HEK293 (cell line): Measurements from ENCODE around the gene IL6.

Source experiments
- CTCF ChIA-PET: fragments of 350-600 bp; formaldehyde crosslinking; extraction: SDS; loops from one replicate; lab custom pipeline; 2021; ENCODE audit warnings: antibody characterized with exemption; lab: Yijun Ruan, JAX
- POLR2A ChIA-PET: fragments of 300-600 bp; formaldehyde crosslinking; extraction: SDS; loops from one replicate; lab custom pipeline; 2020; ENCODE audit warnings: antibody characterized with exemption, inconsistent platforms; lab: Yijun Ruan, JAX
- H3K27ac ChIP-seq: fragments of 200-500 bp; sonication (Bioruptor generic); 2 replicates; pipeline ENCODE4 v1.5.1; 2014; ENCODE audit warnings: low read depth, low read length, control low read depth, inconsistent platforms; ENCODE audit errors: extremely low read depth
- H3K36me3 ChIP-seq, 2 experiments: fragments of 200-500 bp in 1 of 2; sonication (Bioruptor generic) in 1 of 2; 1 replicate in 1 of 2; 2 replicates in 1 of 2; pipeline ENCODE4 v1.5.1; 2014 to 2017; ENCODE audit warnings: inconsistent platforms in 2 of 2, low read length in 2 of 2; ENCODE audit not compliant: control insufficient read depth in 2 of 2, insufficient read depth in 1 of 2
- H3K4me1 ChIP-seq: fragments of 200-500 bp; sonication (Bioruptor generic); 2 replicates; pipeline ENCODE4 v1.5.1; 2014; ENCODE audit warnings: mild to moderate bottlenecking, low read length, inconsistent platforms; ENCODE audit not compliant: control insufficient read depth, insufficient read depth
- H3K4me3 ChIP-seq: 2 replicates; pipeline ENCODE4 v1.5.1; 2011; ENCODE audit warnings: low read depth, mild to moderate bottlenecking, control low read depth, low read length, moderate library complexity
- H3K9me3 ChIP-seq: fragments of 200-500 bp; sonication (Bioruptor generic); 2 replicates; pipeline ENCODE4 v1.5.1; 2014; ENCODE audit warnings: low read depth, low read length, inconsistent platforms; ENCODE audit not compliant: control insufficient read depth, insufficient read depth
- EGR2 ChIP-seq: fragments of 450-650 bp; formaldehyde crosslinking; IDR thresholded peaks from 2 replicates; pipeline ENCODE4 v1.5.1; 2016; ENCODE audit warnings: low read depth, missing biosample characterization, missing genetic modification characterization
- PATZ1 ChIP-seq: fragments of 450-650 bp; formaldehyde crosslinking; IDR thresholded peaks from 2 replicates; pipeline ENCODE4 v1.5.1; 2016; ENCODE audit warnings: missing biosample characterization, missing genetic modification characterization
- PRDM2 ChIP-seq: fragments of 450-650 bp; formaldehyde crosslinking; IDR thresholded peaks from 2 replicates; pipeline ENCODE4 v1.5.1; 2016; ENCODE audit warnings: missing biosample characterization, missing genetic modification characterization, borderline replicate concordance
- RBAK ChIP-seq: fragments of 450-650 bp; formaldehyde crosslinking; IDR thresholded peaks from 2 replicates; pipeline ENCODE4 v1.5.1; 2016; ENCODE audit warnings: missing biosample characterization, missing genetic modification characterization
- SP7 ChIP-seq: fragments of 450-650 bp; formaldehyde crosslinking; IDR thresholded peaks from 2 replicates; pipeline ENCODE4 v1.5.1; 2016; ENCODE audit warnings: missing biosample characterization, missing genetic modification characterization
- TRIM28 ChIP-seq: IDR thresholded peaks from 2 replicates; pipeline ENCODE4 v1.6.1; 2011; ENCODE audit warnings: low read length, control low read depth, borderline replicate concordance
- ZFP37 ChIP-seq: fragments of 450-650 bp; formaldehyde crosslinking; IDR thresholded peaks from 2 replicates; pipeline ENCODE4 v1.5.1; 2016; ENCODE audit warnings: missing biosample characterization, missing genetic modification characterization
- ZNF280C ChIP-seq: fragments of 450-650 bp; formaldehyde crosslinking; IDR thresholded peaks from 2 replicates; pipeline ENCODE4 v1.5.1; 2016; ENCODE audit warnings: missing biosample characterization, missing genetic modification characterization
- ZNF280D ChIP-seq: fragments of 450-650 bp; formaldehyde crosslinking; IDR thresholded peaks from 2 replicates; pipeline ENCODE4 v1.5.1; 2016; ENCODE audit warnings: missing biosample characterization, missing genetic modification characterization
- ZNF335 ChIP-seq: fragments of 450-650 bp; formaldehyde crosslinking; conservative IDR thresholded peaks from 2 replicates; pipeline ENCODE4 v1.5.1; 2016; ENCODE audit warnings: missing biosample characterization, missing genetic modification characterization
- ZNF366 ChIP-seq: fragments of 450-650 bp; formaldehyde crosslinking; conservative IDR thresholded peaks from 2 replicates; pipeline ENCODE4 v1.5.1; 2016; ENCODE audit warnings: missing biosample characterization, missing genetic modification characterization
- ZNF423 ChIP-seq: fragments of 450-650 bp; formaldehyde crosslinking; IDR thresholded peaks from 2 replicates; pipeline ENCODE4 v1.5.1; 2016; ENCODE audit warnings: missing biosample characterization, missing genetic modification characterization
- ZNF48 ChIP-seq: fragments of 450-650 bp; formaldehyde crosslinking; IDR thresholded peaks from 2 replicates; pipeline ENCODE4 v1.5.1; 2016; ENCODE audit warnings: missing biosample characterization, missing genetic modification characterization
- ZNF843 ChIP-seq: fragments of 450-650 bp; formaldehyde crosslinking; IDR thresholded peaks from 2 replicates; pipeline ENCODE4 v1.5.1; 2016; ENCODE audit warnings: missing biosample characterization, missing genetic modification characterization

IL6 gene

GRCh38 chr7:22686620-22687019, 40.4 kb upstream of the IL6 start:
- Histone ChIP-seq H3K9me3 (no peaks in the 10 kb centered on the region), H3K4me3 (no peak overlapping the region), H3K36me3 (no peaks in the 10 kb centered on the region), H3K27ac (no peak overlapping the region), H3K4me1 (no peaks in the 10 kb centered on the region)
- TF ChIP-seq TRIM28, result no peak
- no peak for TF ChIP-seq PATZ1 (tag by site-specific recombination)
- TF ChIP-seq PRDM2 (tag by site-specific recombination), result no peak
- TF ChIP-seq ZNF280C (tag by site-specific recombination), result no peak
- no peak for TF ChIP-seq ZNF335 (tag by site-specific recombination)
- TF ChIP-seq EGR2 (tag by site-specific recombination), result no peak
- no peak for TF ChIP-seq ZFP37 (tag by site-specific recombination)
- no peak for TF ChIP-seq ZNF280D
- no peak for TF ChIP-seq SP7 (tag by site-specific recombination)
- no peak for TF ChIP-seq ZNF366
- no peak for TF ChIP-seq ZNF843 (tag by site-specific recombination)
- no peak for TF ChIP-seq ZNF48 (tag by site-specific recombination)
- TF ChIP-seq RBAK, result no peak
- no peak for TF ChIP-seq ZNF423 (tag by site-specific recombination)
- POLR2A ChIA-PET, result no interaction called here
- CTCF ChIA-PET, result interaction anchor here (0.6 to 1.2 kb wide), 4 partner anchors 17 to 576 kb away, joined by 3 to 4 read pairs (median 3); partner anchors contain the start of gene IL6
